ENCODE results near the gene CEP112. TPM values are rescaled to one million over a fixed set of nuclear protein-coding genes. Genes with fewer than 3 reads are reported as not detected.

CEP112 gene
- total and polyA plus RNA-seq, 2 donors (not counting 3 experiments of a cell fraction or from before 2014, with no cell fraction given), result 1.5 to 25.3 TPM

GRCh38 chr17:65727832-65728231 lies 464.1 kb downstream of the CEP112 start:
- no TSS peak for BruUV-seq (replicated peaks)
- POLR2A ChIA-PET, result no interaction called here
- Histone ChIP-seq H3K27me3 (ENCODE audit: control insufficient read depth in 2 of 2, insufficient read depth in 2 of 2, low read length in 2 of 2) (no peaks in the 10 kb centered on the region), H3K4me2 (ENCODE audit: insufficient read depth, low read length) (no peak overlapping the region), H3K4me1 (ENCODE audit: control insufficient read depth, extremely low read depth, insufficient read depth, low read length) (no peaks in the 10 kb centered on the region), H3K9me1 (replicated peaks; ENCODE audit: control insufficient read depth, extremely low read depth, insufficient read depth, low read length) (no peaks in the 10 kb centered on the region), H3K79me2 (ENCODE audit: control insufficient read depth, insufficient read depth, low read length) (no peaks in the 10 kb centered on the region), H3K4me3 (replicated peaks in 1 of 3; ENCODE audit: insufficient read depth in 1 of 3, low read depth in 1 of 3, low read length in 3 of 3) (no peak overlapping the region), H2AFZ (ENCODE audit: low read depth, low read length) (no peak overlapping the region), H3K9ac (replicated peaks; ENCODE audit: extremely low read depth, insufficient read depth, low read length) (no peak overlapping the region), H3K36me3 (ENCODE audit: control insufficient read depth in 2 of 2, extremely low read depth in 1 of 2, insufficient read depth in 2 of 2, low read length in 2 of 2) (no peaks in the 10 kb centered on the region), H3K27ac (ENCODE audit: insufficient read depth, low read depth, low read length) (no peak overlapping the region), H4K20me1 (replicated peaks; ENCODE audit: control insufficient read depth, extremely low read depth, insufficient read depth, low read length) (no peaks in the 10 kb centered on the region), H3K9me3 (replicated peaks; ENCODE audit: control insufficient read depth, insufficient read depth, low read length) (no peaks in the 10 kb centered on the region)
- dilution Hi-C loops (cut with MboI; ENCODE audit: extremely low pct_ligation_motif_present, low sequenced_read_pairs), result no loop called here
- TF ChIP-seq FOS (IDR thresholded peaks at IDR 0.05; ENCODE audit: borderline replicate concordance, insufficient read depth, low read length) (no peak), MYC (IDR thresholded peaks at IDR 0.05; ENCODE audit: low read depth, low read length) (no peak)
- intact Hi-C loops (cut with micrococcal nuclease), result no loop called here
- FAIRE-seq (no peak), DNase-seq (ENCODE audit: low read depth, low spot score) (no peak)
- CTCF ChIA-PET, result interaction anchor here (1.0 kb wide), 1 partner anchor 13 kb away, joined by 4 read pairs; no protein-coding TSS in a partner anchor

GRCh38 chr17:65727246-65727645 lies 464.7 kb downstream of the CEP112 start:
- Histone ChIP-seq H3K4me1 (ENCODE audit: control insufficient read depth, extremely low read depth, insufficient read depth, low read length) (no peaks in the 10 kb centered on the region), H3K9me3 (replicated peaks; ENCODE audit: control insufficient read depth, insufficient read depth, low read length) (no peaks in the 10 kb centered on the region), H4K20me1 (replicated peaks; ENCODE audit: control insufficient read depth, extremely low read depth, insufficient read depth, low read length) (no peaks in the 10 kb centered on the region), H3K36me3 (ENCODE audit: control insufficient read depth in 2 of 2, extremely low read depth in 1 of 2, insufficient read depth in 2 of 2, low read length in 2 of 2) (no peaks in the 10 kb centered on the region), H3K4me3 (replicated peaks in 1 of 3; ENCODE audit: insufficient read depth in 1 of 3, low read depth in 1 of 3, low read length in 3 of 3) (no peak overlapping the region), H3K9me1 (replicated peaks; ENCODE audit: control insufficient read depth, extremely low read depth, insufficient read depth, low read length) (no peaks in the 10 kb centered on the region), H3K27ac (ENCODE audit: insufficient read depth, low read depth, low read length) (no peak overlapping the region), H3K4me2 (ENCODE audit: insufficient read depth, low read length) (no peak overlapping the region), H3K27me3 (ENCODE audit: control insufficient read depth in 2 of 2, insufficient read depth in 2 of 2, low read length in 2 of 2) (no peaks in the 10 kb centered on the region), H3K79me2 (ENCODE audit: control insufficient read depth, insufficient read depth, low read length) (no peaks in the 10 kb centered on the region), H3K9ac (replicated peaks; ENCODE audit: extremely low read depth, insufficient read depth, low read length) (no peak overlapping the region), H2AFZ (ENCODE audit: low read depth, low read length) (no peak overlapping the region)
- no TSS peak for BruUV-seq (replicated peaks)
- CTCF ChIA-PET, result interaction anchor here (1.0 to 1.3 kb wide), 2 partner anchors 13 to 68 kb away, joined by 3 to 4 read pairs; no protein-coding TSS in a partner anchor
- FAIRE-seq, result no peak
- intact Hi-C loops (cut with micrococcal nuclease), result no loop called here
- TF ChIP-seq GATA2 (IDR thresholded peaks at IDR 0.05; ENCODE audit: insufficient read depth, insufficient read length, low read depth, low read length), result no peak
- no peak for TF ChIP-seq FOS (IDR thresholded peaks at IDR 0.05; ENCODE audit: borderline replicate concordance, insufficient read depth, low read length)
- no peak for TF ChIP-seq POLR2A (IDR thresholded peaks at IDR 0.05; ENCODE audit: low read depth, low read length)
- no peak for TF ChIP-seq POLR2AphosphoS5 (IDR thresholded peaks at IDR 0.05; ENCODE audit: insufficient read depth, low read depth, low read length)
- no peak for TF ChIP-seq MAX (IDR thresholded peaks at IDR 0.05; ENCODE audit: insufficient read depth, insufficient read length)
- no peak for TF ChIP-seq JUN (IDR thresholded peaks at IDR 0.05; ENCODE audit: borderline replicate concordance, insufficient read depth, insufficient read length, low read depth)
- TF ChIP-seq CTCF (IDR thresholded peaks at IDR 0.05; ENCODE audit: extremely low read depth in 1 of 2, insufficient read depth in 1 of 2, low read depth in 1 of 2, low read length in 2 of 2), result no peak
- no peak for TF ChIP-seq MYC (IDR thresholded peaks at IDR 0.05; ENCODE audit: low read depth, low read length)
- no peak for TF ChIP-seq EZH2 (IDR thresholded peaks at IDR 0.05; ENCODE audit: borderline replicate concordance, low read depth, low read length, severe bottlenecking)
- no peak for DNase-seq (ENCODE audit: low read depth, low spot score)
- POLR2A ChIA-PET, result no interaction called here
- dilution Hi-C loops (cut with MboI; ENCODE audit: extremely low pct_ligation_motif_present, low sequenced_read_pairs), result no loop called here

Measured in endothelial cell of umbilical vein (primary cell).